GM21390 (cell line): ENCODE results near the gene PNMA8B.

ENCODE experiments used
- ATAC-seq: cut with Tn5 transposase; IDR thresholded peaks from one replicate; pipeline ENCODE4 v1.9.1; 2021; ENCODE audit not compliant: unreplicated experiment

PNMA8B gene

DNA sequence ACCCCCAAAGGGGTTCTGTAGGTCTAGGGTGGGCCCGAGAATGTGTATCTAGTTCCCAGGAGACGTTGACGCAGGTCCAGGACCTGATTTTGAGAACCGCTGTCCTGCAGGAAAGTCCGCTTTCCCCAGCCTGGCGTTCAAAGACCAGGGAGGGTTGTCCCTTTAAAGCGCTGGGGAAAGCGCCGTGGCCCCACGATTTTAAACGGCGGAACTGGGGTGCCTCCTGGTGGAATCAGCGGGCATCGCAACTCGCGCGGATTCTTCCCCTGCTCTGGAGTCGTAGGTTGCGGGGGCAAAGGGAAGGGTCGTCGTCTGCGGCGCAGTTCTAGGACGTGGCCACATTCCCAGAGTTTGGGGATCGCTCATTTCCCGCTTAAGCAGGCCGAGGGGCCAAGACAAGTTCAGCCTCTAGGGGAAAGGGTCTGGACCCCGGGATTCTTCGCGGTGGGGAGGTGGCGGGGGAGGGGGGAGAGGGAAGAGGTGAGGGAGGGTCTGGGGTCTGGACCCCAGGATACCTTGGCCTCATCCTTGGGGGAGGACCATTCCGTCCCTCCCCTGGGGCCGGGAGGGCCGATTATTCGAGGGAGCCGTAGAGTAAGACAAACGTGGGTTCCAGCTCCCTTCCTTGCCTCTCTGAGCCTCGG is 7.7 kb downstream of the PNMA8B start:
- no peak for ATAC-seq

DNA sequence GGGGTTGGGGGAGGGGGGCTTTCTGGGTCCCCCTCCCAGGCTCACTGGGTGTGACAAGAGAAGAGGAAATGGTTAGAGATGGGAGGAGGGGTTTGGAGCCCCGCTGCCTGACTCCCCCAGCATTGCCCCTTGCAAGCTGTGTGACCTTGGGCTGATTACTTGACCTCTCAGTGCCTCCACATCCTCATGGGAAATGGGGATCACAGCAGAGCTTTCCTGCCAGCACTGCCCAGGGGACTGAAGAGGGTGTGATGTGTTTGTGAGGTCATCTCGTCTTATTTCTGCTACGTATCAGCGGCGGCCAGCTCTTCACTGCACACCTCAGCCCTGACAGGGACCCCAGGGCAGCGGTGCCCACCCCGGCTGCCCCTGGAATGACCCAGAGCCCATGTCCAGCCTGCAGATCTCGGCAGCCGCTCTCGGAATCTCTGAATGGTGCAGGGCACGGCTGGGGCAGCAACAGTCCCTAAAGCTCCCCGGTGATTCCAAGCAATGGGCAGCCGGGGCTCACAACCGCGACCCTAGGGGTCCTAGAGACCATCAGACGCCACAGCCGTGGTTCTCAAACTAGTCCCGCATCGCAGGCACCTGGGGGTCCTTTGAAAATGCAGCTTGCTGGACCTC is 8.4 kb downstream of the PNMA8B start:
- ATAC-seq, result no peak

DNA sequence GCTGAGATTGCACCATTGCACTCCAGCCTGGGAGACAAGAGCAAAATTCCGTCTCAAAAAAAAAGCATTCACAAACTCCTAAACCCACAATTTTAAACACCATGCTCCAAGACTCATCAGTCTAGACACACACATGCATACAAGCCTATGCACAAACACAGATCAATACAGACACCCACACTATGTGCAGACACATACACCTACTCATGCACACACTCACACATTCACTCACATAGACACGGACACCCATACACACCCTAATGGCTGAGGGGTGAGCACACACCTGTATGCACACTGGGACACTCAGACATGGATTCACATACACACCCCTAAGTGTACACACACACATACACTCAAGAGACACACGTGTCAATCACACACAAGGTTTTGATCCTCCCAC is 9.3 kb downstream of the PNMA8B start:
- ATAC-seq, result no peak

DNA sequence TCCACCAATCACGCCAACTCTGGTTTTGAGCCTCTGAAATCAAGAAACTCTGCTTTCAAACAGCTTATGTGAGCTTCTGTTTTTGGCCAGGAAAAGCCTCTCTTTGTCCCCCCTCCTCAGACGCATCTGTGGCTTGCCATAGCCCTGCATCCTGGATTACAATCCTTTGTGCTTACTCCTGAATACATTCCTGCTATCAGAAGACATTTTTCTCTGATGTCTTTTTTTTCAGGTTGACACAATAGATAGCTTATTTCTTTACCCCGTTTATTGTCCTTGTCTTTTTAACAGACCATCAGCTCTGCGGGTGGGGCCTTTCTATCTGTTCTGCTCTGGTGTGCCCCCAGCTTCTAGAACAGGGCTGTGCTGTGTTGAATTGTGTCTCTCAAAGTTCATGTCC is 11.0 kb downstream of the PNMA8B start:
- ATAC-seq, result no peak

DNA sequence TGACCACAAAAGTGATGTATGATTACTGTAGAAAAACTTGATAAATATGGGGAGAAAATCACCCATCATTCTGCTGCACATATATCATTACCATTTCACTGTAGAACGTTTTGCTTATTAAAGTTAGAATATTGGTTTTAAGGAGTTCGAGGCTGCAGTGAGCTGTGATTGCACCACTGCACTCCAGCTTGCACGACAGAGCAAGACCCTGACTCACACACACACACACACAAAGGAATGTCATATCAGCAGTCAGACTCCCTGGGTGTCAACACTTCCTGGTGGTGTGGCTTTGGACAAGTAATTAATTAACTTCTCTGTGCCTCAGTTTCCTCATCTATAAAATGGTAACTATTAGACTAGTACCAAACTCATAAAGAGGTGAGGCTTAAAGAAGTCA is 13.0 kb downstream of the PNMA8B start:
- no peak for ATAC-seq

DNA sequence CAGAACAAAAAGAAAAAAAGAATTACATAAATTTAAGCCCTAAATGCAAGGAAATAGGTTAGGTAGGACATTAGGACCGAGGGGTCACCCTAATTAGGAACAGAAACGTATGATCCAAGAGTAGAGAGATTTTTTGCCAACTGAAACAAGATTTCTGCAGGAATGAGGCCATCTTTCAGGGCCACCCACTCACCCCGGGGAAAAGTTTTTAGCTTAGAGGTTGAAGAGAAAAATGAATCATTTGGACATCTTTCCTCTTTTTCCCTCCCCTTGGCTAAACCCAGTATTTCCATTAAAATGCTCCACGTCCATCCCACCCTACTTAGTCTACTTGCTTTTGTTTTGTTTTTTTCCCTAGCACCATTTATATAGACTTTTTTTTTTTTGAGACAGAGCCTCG is 13.7 kb downstream of the PNMA8B start:
- no peak for ATAC-seq

DNA sequence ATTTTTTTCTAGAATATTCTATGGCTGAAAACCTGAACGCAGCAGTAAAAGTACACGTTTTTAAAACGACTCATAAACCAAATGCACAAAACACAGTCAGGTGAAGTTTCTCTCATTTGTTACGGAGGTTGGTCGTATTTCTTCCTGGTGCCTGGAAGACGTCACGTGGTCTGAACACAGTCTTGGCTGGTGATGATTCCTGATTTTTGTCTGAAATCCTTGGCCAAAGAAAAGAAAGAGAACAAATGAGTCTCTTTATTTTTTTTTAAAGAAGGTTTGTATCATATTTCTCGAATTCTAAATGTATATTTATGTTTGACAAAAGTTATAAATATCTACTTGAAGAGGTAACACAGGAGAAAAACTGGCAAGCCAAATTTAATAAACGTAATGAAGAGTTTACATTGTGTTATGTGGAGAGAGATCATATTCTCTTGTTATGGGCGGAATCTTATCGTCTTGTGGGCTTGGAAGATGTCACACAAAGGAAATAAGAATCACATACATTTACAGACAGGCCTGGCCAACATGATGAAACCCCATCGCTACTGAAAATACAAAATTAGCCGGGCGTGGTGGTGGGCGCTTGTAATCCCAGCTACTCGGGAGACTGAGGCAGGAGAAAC is 14.3 kb downstream of the PNMA8B start:
- no peak for ATAC-seq

DNA sequence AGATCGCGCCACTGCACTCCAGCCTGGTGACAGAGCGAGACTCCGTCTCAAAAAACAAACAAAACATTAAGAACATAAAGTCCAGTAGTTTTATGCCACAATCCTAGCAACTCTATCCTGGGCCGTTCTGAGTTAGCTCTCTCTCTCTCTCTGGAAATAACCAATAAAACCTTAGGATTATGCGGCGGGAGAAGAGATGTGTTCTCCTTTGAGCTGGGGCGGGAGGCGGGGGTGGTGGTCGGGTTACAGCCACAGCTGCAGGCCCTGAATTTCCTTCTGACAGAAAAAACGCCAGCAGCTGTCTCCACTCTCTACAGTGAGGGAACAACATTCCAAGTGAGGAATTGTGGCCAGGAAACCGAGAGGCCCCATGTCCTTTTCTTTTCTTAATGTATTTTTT is 15.3 kb downstream of the PNMA8B start:
- no peak for ATAC-seq

DNA sequence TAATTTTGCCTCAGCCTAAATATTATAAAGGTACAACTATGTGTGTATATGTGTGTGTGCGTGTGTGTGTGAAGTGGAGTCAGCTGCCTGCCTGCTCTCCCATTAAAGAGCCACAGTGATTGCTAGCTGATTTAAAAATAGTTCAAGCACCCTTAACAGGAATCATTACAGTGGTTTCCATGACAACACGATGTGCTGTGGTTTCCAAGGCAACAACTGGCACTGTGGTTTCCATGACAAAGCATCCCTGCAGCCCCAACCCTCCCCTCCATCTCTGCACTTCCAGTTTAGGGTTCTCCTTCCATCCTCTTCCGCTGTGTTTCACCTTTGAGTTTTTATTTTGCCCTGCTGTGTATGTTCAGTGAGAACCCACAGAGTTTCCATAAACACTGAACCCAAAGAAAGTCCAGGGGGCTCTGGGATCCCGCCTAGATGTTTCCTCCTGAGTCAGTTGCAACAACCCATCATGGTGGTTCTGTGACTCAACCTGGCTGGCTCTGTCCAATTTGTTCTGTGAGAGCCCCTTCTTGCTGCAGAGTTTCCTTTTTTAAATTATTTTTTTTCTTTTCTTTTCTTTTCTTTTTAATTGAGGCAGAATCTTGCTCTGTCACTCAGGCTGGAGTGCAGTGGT is 17.2 kb downstream of the PNMA8B start:
- no peak for ATAC-seq

DNA sequence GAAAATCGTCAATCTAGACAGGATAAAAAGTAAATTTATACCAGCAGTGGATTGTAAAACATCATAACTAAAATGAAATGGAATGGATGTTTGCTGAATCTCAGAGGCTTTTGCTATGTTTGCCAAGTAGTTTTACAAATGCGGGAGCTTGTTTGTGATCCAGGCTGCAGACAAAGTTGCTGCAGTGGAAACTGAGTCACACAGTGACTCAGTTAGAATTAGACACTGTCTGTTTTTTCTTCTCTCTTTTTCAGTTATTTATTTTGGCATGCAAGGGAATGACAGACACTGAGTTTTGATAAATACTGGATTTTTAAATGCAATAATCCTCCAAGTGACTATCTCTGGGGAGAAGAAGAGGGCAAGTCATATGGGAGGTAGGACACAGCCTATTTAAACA is 19.7 kb downstream of the PNMA8B start:
- no peak for ATAC-seq

DNA sequence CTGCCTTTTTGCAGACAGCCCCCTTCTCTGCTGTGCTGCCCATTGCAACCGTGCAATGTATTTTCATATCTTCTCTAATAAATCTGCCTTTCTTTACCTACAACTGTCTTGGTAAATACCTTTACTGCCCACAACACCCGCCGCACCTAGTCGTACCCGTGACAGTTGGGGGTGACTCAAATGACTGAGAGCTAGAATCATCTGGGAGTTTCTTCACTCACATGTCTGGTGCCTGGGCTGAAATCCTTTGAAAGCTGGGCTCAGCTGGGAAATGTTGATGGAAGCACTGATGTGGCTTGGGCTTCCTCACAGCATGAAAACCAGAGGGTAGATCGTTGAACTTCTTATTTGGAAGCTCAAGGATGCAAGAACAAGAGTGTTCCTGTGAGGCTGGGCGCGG is 21.5 kb downstream of the PNMA8B start:
- no peak for ATAC-seq

DNA sequence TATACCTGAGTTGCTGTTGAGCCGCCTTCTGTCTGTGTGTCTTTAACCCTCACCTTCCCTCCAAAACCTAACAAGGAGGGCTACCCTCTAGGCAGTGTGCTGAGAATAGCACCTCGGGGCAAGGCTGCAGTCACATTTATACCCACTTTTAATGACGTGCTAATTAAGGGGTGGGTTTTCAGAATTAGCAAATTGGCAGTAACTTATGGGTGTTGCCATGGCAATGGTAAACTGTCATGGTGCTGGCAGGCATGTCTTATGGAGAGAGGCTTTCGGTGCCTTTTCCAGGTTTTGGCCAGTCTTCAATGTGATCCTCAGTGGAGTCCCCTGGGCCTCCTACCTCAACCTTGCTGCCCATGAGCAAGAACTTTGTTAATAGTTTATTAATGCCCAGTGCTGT is 23.1 kb downstream of the PNMA8B start:
- no peak for ATAC-seq

DNA sequence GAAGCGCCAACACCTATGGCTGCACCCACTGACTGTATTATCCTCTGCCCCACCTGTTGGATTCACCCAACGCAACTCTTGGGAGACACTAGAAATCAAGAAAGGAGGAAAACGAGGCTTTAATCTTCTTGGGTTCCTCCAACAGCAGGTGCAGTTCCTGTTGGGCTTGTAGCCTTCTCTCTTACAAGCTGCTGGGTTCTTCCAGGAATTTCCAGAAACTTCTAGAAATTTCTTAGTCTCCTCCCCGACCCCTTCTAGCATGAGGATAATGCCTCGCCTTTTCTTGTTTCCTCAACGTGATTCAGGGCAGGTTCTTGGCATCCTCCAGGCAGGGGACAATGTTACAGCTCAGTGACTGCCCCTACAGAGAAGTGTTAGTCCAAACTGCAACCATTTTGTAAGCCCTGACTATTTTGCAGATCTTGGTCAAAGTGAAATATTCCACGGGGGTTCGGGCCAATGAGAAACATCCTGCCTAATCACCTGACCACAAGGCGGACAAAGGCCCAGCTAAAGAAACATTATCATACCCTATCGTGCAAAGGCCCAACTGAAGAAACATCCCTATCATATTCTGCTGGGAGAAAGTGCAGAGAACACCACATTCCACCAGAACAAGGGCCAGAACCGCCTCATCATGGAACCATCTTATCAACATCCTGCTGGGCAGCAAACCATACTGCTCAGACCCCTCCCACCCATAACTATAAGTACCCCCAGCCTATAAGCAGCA is 23.7 kb downstream of the PNMA8B start:
- no peak for ATAC-seq

DNA sequence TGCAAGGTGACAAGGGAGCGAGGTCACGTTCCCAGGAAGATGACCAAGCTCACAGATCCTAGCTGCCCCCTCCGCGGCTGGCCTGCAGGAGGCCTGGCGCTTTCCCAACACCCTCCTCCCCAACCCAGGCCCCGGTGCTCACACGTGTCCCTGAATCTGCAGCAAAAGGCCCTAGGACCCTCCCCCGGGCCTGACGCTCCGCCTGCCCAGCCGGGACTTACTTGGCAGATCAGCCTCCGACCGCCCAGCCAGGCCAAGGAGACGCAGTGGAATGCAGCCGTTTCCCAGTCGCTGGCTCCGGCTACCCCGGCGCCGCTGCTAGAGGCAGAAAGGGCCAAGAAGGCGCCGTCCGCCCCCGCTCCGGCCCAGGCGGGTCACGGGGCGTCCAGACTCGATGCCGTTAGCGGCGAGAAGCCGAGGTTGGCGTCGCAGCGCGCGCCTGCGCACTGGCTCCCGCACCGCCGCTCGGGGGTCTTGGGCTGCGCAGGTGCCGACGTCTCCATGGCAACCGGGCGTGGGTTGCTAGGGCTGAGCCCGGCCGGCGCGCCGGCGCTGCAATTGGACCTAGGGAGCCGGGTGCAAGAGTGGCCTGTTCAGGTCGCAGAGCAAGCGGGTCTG is 24.4 kb downstream of the PNMA8B start, which contains the start of gene PNMA8A:
Gene PNMA8A, minus strand, starts transcription at position 448 of the 618 bp plus-strand sequence. CDS start 528 bp downstream, outside the sequence.
- no peak for ATAC-seq

DNA sequence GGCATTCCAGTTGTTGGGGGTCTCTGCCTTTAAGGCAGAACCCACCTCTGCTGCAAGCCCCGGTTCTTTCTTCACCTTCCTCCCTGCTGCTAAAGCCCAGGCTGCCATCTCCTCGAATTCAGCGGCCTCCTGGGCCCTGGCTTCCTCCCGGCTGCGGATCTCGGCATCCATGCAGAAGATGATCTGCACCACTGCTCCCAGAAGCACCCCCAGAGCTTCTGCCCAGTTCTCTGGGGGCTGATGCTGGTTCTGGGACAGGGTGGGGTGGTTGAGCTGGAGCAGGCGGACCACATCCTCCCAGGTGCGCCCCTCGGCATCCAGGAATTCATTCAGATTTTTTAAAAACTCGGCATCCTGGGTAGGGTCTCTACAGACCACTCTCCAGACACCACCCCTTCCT is 25.3 kb downstream of the PNMA8B start:
- no peak for ATAC-seq

DNA sequence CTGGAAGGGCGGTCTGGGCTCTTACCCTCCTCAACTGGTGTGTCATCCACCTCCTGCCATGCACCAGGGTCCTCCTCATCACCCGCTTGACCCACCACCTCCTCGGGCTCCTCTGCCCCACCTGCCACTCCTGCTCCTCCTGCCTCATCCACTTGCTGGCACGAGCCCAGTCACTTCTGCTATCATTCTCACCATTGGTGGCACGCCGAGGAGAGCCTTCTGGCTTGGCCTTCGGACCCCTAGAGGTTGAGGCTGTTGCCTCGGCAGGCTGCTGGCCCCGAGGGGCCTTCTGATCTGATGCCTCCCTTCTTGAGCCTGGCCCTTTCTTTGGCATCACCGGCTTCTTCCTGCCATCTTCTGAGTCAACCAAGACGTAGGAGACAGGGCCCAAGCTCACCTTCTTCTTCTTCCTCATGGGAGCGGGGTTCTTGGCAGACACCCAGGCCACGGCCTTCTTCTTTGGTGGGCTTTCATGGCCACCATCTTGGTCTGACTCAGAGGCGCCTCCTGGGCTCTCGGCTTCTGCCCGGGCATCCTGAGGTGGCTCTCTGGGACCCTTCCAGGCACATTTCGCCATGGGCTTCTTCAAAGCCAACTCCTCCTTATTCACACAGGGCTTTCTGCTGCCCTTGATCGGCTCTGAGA is 26.0 kb downstream of the PNMA8B start:
- ATAC-seq, result no peak

DNA sequence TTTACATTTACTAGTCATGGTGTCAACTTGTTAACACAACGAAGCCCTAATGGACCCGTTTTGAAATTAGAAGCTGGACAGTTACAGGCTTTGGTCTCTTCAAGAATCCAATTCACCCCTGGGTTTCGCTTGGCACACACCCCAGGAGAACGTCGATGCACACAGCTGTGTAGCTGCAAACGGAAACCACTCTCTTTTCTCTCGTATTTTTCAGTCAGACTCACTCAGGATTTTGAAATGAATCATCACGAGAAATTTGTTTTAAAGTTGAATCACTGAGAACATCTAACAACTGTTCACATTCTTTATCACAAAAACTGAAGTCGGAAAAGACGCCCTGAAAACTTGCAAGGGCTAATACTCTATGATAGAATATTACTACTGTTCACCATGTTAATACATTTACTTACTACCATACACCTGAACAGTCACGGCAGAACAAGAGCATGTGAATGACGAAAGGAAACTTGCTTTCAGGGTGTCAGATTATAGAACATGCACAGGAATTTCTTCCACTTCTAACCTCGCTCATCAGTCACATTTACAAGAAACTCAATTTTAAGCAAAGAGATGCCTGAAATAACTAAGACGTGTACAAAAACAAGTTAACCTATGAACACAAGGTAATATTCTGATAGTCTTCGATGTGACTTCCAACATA is 29.0 kb downstream of the PNMA8B start:
- ATAC-seq, result no peak

DNA sequence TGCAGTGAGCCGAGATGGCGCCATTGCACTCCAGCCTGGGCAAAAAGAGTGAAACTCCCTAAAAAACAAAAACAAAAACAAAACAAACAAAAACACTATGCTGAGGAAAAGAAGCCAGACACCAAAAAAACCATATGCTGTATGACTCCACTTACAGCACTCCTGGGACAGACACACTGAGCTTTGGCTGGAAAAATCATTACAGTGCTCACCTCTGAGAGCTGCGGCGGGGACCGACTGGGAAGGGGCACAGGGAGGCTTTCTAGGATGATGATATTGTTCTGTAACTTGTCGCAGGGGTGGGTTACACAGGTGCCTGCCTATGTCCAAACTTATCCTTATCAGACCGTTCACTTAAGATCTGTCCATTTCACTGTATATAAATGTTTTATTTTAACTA is 32.2 kb downstream of the PNMA8B start:
- no peak for ATAC-seq

DNA sequence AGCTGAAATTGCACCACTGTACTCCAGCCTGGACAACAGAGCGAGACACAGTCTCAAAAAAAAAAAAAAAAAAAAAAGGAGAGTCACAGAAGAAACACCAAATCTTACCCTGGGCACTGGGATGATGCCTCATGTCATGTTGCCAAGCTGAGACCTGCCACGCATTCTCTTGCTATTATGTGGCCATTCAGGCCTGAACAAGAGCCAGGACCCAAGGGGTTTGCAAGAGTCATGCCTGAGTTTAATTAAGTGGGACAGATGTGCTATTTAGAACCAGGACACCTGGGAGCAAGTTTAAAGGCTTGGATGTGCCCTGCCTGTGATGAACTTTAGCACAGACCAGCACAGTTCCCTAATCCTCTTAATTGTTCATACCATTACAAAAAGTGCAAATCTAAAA is 34.1 kb downstream of the PNMA8B start:
- no peak for ATAC-seq

DNA sequence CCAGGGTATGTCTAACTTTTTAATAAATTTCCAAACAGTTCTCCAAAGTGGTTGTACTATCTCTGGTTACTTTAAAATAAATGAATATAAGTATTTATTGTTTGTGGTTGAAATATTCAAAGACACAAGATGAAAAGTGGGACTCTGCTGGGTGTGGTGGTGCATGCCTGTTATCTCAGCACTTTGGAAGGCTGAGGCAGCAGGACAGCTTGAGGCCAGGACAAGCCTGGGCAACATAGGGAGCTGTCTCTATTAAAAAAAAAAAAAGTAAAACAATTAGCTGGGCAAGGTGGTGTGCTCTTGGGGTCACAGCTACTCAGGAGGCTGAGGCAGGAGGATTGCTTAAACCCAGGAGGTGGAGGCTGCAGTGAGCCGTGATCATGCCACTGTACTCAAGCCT is 34.7 kb downstream of the PNMA8B start:
- no peak for ATAC-seq
